HepG2 (cell line): ENCODE data around the gene CCDC18. TPM values are rescaled to one million over a fixed set of nuclear protein-coding genes. Genes with fewer than 3 reads are reported as not detected.

Source experiments
- ATAC-seq: fragments of 200-7000 bp; cut with Tn5 transposase; 3 replicates; pipeline ENCODE4 v1.9.1; 2020; ENCODE audit warnings: mild to moderate bottlenecking, moderate library complexity
- BruUV-seq: library from RNA; stranded (reverse); fragments of 400-500 nt; replicated peaks from 2 replicates; lab custom pipeline; 2021; lab: Mats Ljungman, UMichigan
- CTCF ChIA-PET: fragments of 300-600 bp; formaldehyde crosslinking; extraction: SDS; loops from one replicate; lab custom pipeline; 2021; ENCODE audit warnings: low total read pairs, inconsistent platforms, low intra/inter-chr PET ratio; lab: Yijun Ruan, JAX
- POLR2A ChIA-PET: fragments of 350-600 bp; sonication (Branson Sonifier 250); formaldehyde crosslinking; loops from one replicate; lab custom pipeline; 2020; ENCODE audit warnings: antibody characterized with exemption, inconsistent platforms; lab: Yijun Ruan, JAX
- DNase-seq: peaks from one replicate; pipeline ENCODE4 v3.0.0-alpha.2; 2015; ENCODE audit warnings: low spot score
- FAIRE-seq: peaks from 3 replicates; lab custom pipeline; 2011; peaks lifted over from hg19 to GRCh38; lab: Jason Lieb, UNC
- H2AFZ ChIP-seq: one replicate; pipeline ENCODE4 v1.6.1; 2011; ENCODE audit warnings: low read length, inconsistent platforms
- H3K27ac ChIP-seq: fragments of 300-600 bp; 3 replicates; pipeline ENCODE4 v1.8.0; 2011; ENCODE audit warnings: mixed run types, mild to moderate bottlenecking, mixed read lengths, low read length, inconsistent platforms; ENCODE audit not compliant: insufficient read depth; ENCODE audit errors: extremely low read length
- H3K27me3 ChIP-seq, 2 experiments: fragments of 200-600 bp in 1 of 2; 2 replicates in 1 of 2; 3 replicates in 1 of 2; pipeline versions ENCODE4 v1.6.0 to v1.8.0; 2011; ENCODE audit warnings: low read length in 2 of 2, mild to moderate bottlenecking in 2 of 2, moderate library complexity in 2 of 2, inconsistent platforms in 1 of 2; ENCODE audit not compliant: insufficient read depth in 2 of 2, control insufficient read depth in 1 of 2
- H3K36me3 ChIP-seq, 2 experiments: fragments of 200-600 bp in 1 of 2; replicated peaks in 1 of 2; 2 replicates in 1 of 2; 3 replicates in 1 of 2; pipeline versions ENCODE4 v1.5.1 to v1.8.0; 2011; ENCODE audit warnings: low read length in 2 of 2, inconsistent platforms in 1 of 2; ENCODE audit not compliant: insufficient read depth in 2 of 2, control insufficient read depth in 1 of 2
- H3K4me1 ChIP-seq: 2 replicates; pipeline ENCODE4 v1.5.1; 2012; ENCODE audit warnings: low read length, inconsistent platforms; ENCODE audit not compliant: insufficient read depth
- H3K4me2 ChIP-seq: 2 replicates; pipeline ENCODE4 v1.6.0; 2011; ENCODE audit warnings: low read depth, low read length, inconsistent platforms
- H3K4me3 ChIP-seq, 3 experiments: fragments of 200-600 bp in 1 of 3; sonication (generic), shearing (Covaris generic) in 1 of 3; replicated peaks in 1 of 3; 2 replicates each; pipeline ENCODE4 v1.5.1; 2011 to 2016; ENCODE audit warnings: low read length in 3 of 3, inconsistent platforms in 2 of 3, low read depth in 2 of 3, mild to moderate bottlenecking in 2 of 3, control low read depth in 1 of 3, mixed read lengths in 1 of 3; ENCODE audit not compliant: insufficient read depth in 1 of 3
- H3K79me2 ChIP-seq: one replicate; pipeline ENCODE4 v1.6.1; 2011; ENCODE audit warnings: low read length, inconsistent platforms; ENCODE audit not compliant: insufficient read depth
- H3K9ac ChIP-seq: 2 replicates; pipeline ENCODE4 v1.6.0; 2011; ENCODE audit warnings: mild to moderate bottlenecking, low read depth, low read length, inconsistent platforms; ENCODE audit not compliant: insufficient read depth
- H3K9me3 ChIP-seq: 2 replicates; pipeline ENCODE4 v1.5.1; 2012; ENCODE audit warnings: mild to moderate bottlenecking, low read length
- H4K20me1 ChIP-seq: 2 replicates; pipeline ENCODE4 v1.6.0; 2011; ENCODE audit warnings: inconsistent platforms, mild to moderate bottlenecking, low read length, moderate library complexity; ENCODE audit not compliant: insufficient read depth
- CENPX ChIP-seq: sonication (generic); formaldehyde crosslinking; IDR thresholded peaks from 2 replicates; pipeline ENCODE4 v1.9.0; 2021; ENCODE audit warnings: mild to moderate bottlenecking, missing genetic modification reagents, moderate library complexity
- MTA3 ChIP-seq: sonication (generic); formaldehyde crosslinking; IDR thresholded peaks from 2 replicates; pipeline ENCODE4 v1.4.0; 2020; ENCODE audit warnings: missing genetic modification reagents
- TGIF2 ChIP-seq: IDR thresholded peaks from 2 replicates; pipeline ENCODE4 v1.6.1; 2016; ENCODE audit warnings: control low read depth, missing compliant biosample characterization
- ZNF337 ChIP-seq: sonication (generic); formaldehyde crosslinking; IDR thresholded peaks from 2 replicates; pipeline ENCODE4 v1.5.1; 2020; ENCODE audit warnings: missing genetic modification reagents, low read depth, mild to moderate bottlenecking, borderline replicate concordance
- ZNF800 ChIP-seq: sonication (generic); formaldehyde crosslinking; IDR thresholded peaks from 2 replicates; pipeline ENCODE4 v1.4.0; 2020; ENCODE audit warnings: missing genetic modification reagents
- ZSCAN21 ChIP-seq: sonication (generic); formaldehyde crosslinking; IDR thresholded peaks from 2 replicates; pipeline ENCODE4 v1.8.0; 2022; ENCODE audit warnings: mild to moderate bottlenecking, missing genetic modification reagents, moderate library complexity, borderline replicate concordance
- WGBS: methylation state at CpG from one replicate; pipeline ENCODE4 v1.1.6; 2017; ENCODE audit warnings: low lambda C conversion rate; 5-methylcytosine and 5-hydroxymethylcytosine counted together
- in situ Hi-C: cut with HindIII; loops from 2 replicates; pipeline ENCODE4 v1.10.0; 2017; ENCODE audit warnings: low pct_unique_long_range_greater_than_20kb; ENCODE audit not compliant: extremely low pct_ligation_motif_present
- intact Hi-C: fragments of 100-400 bp; cut with micrococcal nuclease; formaldehyde crosslinking; loops from one replicate; pipeline ENCODE4 v1.10.0; 2022; ENCODE audit not compliant: unreplicated experiment
- polyA plus RNA-seq, 8 experiments: library from polyadenylated mRNA; depleted of rRNA in 3 of 8; stranded (reverse) in 7 of 8; unstranded in 1 of 8; fragments of >200 nt; fragmentation: Illumina TruSeq in 4 of 8; extraction: Trizol in 4 of 8; gene quantifications; 2 replicates each; pipeline versions ENCODE4 v1.2.1 to v1.2.3, GENCODE V29; 2011 to 2016; ENCODE audit warnings: low read depth in 4 of 8, missing spikeins in 1 of 8, mixed read lengths in 1 of 8; ENCODE audit not compliant: insufficient read depth in 1 of 8
- total RNA-seq, 5 experiments: library from RNA; depleted of rRNA; stranded (reverse); fragments of >200 nt; fragmentation: Illumina TruSeq; extraction: Trizol; gene quantifications; 2 replicates each; pipeline ENCODE4 v1.2.3, GENCODE V29; 2016; ENCODE audit warnings: low read depth in 1 of 5
- TF ChIP-seq, protein P1 (sequence below): sonication (generic); formaldehyde crosslinking; IDR thresholded peaks from 2 replicates; pipeline ENCODE4 v1.4.0; 2020; ENCODE audit warnings: mild to moderate bottlenecking, missing genetic modification reagents
- TF ChIP-seq, protein P2 (sequence below): sonication (generic); formaldehyde crosslinking; IDR thresholded peaks from 2 replicates; pipeline ENCODE4 v1.4.0; 2020; ENCODE audit warnings: missing genetic modification reagents, borderline replicate concordance

The CCDC18 gene
- total and polyA plus RNA-seq, 2 of the 13 experiments (the other 11 are each of a cell fraction or from before 2014, with no cell fraction given), result 1.9 to 18.4 TPM

DNA sequence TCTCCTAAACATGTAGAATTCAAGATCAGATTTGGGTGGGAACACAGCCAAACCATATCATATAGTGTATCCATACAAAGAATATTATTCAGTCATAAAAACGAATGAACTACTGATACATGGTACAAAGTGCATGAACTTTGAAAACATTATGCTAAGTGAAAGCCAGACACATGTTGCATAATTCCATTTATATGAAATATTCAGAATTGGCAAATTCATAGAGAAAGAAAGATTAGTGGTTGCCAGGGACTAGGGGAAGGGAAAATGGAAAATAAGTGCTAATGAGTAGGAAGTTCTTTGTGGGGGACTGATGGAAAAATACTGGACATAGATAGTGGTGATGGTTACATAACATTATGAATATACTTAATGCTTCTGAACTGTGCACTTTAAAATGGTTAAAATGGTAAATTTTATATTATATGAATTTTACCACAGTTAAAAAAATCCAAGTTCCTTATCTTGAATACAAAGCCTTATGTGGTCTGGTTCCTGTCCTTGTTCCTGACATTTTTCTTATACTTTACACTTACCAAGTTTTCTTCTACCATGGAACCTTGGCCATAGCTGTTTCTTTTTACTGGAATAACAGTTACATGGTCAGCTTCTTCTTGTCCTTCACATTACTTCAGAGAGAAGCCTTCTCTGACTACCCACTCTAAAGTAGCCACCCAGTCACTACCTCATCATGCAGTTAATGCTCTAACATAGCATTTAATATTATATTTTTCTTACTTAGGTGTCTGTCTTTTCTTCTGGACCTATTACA, 64.0 kb downstream of the CCDC18 start:
- TF ChIP-seq ZSCAN21 (CRISPR knock-in tag) (no peak), MTA3 (CRISPR knock-in tag) (no peak), ZNF800 (CRISPR knock-in tag) (no peak), TGIF2 (CRISPR knock-in tag) (no peak), ZNF337 (CRISPR knock-in tag) (no peak), CENPX (CRISPR knock-in tag) (no peak)
- TF ChIP-seq, protein P1, sequence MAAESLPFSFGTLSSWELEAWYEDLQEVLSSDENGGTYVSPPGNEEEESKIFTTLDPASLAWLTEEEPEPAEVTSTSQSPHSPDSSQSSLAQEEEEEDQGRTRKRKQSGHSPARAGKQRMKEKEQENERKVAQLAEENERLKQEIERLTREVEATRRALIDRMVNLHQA (CRISPR knock-in tag), result no peak
- TF ChIP-seq, protein P2, sequence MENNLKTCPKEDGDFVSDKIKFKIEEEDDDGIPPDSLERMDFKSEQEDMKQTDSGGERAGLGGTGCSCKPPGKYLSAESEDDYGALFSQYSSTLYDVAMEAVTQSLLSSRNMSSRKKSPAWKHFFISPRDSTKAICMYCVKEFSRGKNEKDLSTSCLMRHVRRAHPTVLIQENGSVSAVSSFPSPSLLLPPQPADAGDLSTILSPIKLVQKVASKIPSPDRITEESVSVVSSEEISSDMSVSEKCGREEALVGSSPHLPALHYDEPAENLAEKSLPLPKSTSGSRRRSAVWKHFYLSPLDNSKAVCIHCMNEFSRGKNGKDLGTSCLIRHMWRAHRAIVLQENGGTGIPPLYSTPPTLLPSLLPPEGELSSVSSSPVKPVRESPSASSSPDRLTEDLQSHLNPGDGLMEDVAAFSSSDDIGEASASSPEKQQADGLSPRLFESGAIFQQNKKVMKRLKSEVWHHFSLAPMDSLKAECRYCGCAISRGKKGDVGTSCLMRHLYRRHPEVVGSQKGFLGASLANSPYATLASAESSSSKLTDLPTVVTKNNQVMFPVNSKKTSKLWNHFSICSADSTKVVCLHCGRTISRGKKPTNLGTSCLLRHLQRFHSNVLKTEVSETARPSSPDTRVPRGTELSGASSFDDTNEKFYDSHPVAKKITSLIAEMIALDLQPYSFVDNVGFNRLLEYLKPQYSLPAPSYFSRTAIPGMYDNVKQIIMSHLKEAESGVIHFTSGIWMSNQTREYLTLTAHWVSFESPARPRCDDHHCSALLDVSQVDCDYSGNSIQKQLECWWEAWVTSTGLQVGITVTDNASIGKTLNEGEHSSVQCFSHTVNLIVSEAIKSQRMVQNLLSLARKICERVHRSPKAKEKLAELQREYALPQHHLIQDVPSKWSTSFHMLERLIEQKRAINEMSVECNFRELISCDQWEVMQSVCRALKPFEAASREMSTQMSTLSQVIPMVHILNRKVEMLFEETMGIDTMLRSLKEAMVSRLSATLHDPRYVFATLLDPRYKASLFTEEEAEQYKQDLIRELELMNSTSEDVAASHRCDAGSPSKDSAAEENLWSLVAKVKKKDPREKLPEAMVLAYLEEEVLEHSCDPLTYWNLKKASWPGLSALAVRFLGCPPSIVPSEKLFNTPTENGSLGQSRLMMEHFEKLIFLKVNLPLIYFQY (CRISPR knock-in tag), result no peak
- Histone ChIP-seq H3K4me2 (no peak overlapping the region), H3K4me3 (no peak overlapping the region), H4K20me1 (no peaks in the 10 kb centered on the region), H3K9ac (no peak overlapping the region), H2AFZ (no peak overlapping the region), H3K36me3 (peaks cover 0 to 14% of the 10 kb centered on the region in 2 experiments; a peak in 3 of 5 replicates), H3K4me1 (no peaks in the 10 kb centered on the region), H3K27me3 (no peaks in the 10 kb centered on the region), H3K27ac (no peak overlapping the region), H3K79me2 (no peaks in the 10 kb centered on the region), H3K9me3 (peaks cover 25% of the 10 kb centered on the region)
- in situ Hi-C loops (no loop called here), intact Hi-C loops (no loop called here)
- WGBS, result 72% methylated on average over 1 of the region's 1 CpG
- CTCF ChIA-PET, result no interaction called here
- BruUV-seq, result no TSS peak
- FAIRE-seq (no peak), DNase-seq (no peak), ATAC-seq (no peak)
- POLR2A ChIA-PET, result no interaction called here
